Activated CD4-positive, alpha-beta memory T cell treated with anti-CD3 and anti-CD28 coated beads for 36 hours (primary cell): ENCODE measurements around the gene FOXD2. TPM values are rescaled to one million over a fixed set of nuclear protein-coding genes. Genes with fewer than 3 reads are reported as not detected.

Experiments
- total RNA-seq, 2 experiments: library from RNA; stranded (reverse); gene quantifications; one replicate each; pipeline ENCODE4 v1.2.3, GENCODE V29; 2021

FOXD2 gene
- total RNA-seq, 2 experiments from 2014 or later = 0.10 to 0.26 TPM

Other genes starting within 250 kb of the FOXD2 start
- gene PDZK1IP1, start 248.0 kb upstream of the FOXD2 start, total RNA-seq = not detected
- gene TAL1, start 205.8 kb upstream of the FOXD2 start, total RNA-seq = under 1 TPM in 1 of 2 experiments, not detected in 1; 0.07 TPM
- 10 to 100 TPM; 31.3 to 33.6 TPM for gene STIL, start 123.9 kb upstream of the FOXD2 start, total RNA-seq
- gene CMPK1, start 104.3 kb upstream of the FOXD2 start, total RNA-seq = 100 to 1,000 TPM; 116 TPM
- gene FOXE3, start 21.8 kb upstream of the FOXD2 start, total RNA-seq = not detected